Measurements from ENCODE around the gene LYL1. TPM values are rescaled to one million over a fixed set of nuclear protein-coding genes. Genes with fewer than 3 reads are reported as not detected.

Gene LYL1
- total RNA-seq, 2 experiments from 2014 or later, result 66.8 to 72.5 TPM

Other genes with a start within 250 kb of the LYL1 start
- 28.3 and 32.4 TPM in 2 replicates for gene DNASE2, start 221.4 kb downstream of the LYL1 start, total RNA-seq (2014; rRNA removed; shearing (Covaris generic))
- gene DNASE2, start 221.4 kb downstream of the LYL1 start, total RNA-seq (2022), result 32.8 and 33.7 TPM in 2 replicates
- 0.16 and 0.28 TPM in 2 replicates for gene KLF1, start 215.7 kb downstream of the LYL1 start, total RNA-seq (2014; rRNA removed; shearing (Covaris generic))
- not detected in 2 replicates for gene KLF1, start 215.7 kb downstream of the LYL1 start, total RNA-seq (2022)
- 31.5 and 40.7 TPM in 2 replicates for gene GCDH, start 211.7 kb downstream of the LYL1 start, total RNA-seq (2014; rRNA removed; shearing (Covaris generic))
- 43.8 and 48.7 TPM in 2 replicates for gene GCDH, start 211.7 kb downstream of the LYL1 start, total RNA-seq (2022)
- gene SYCE2, start 183.6 kb downstream of the LYL1 start, total RNA-seq (2014; rRNA removed; shearing (Covaris generic)), result 6.8 and 8.7 TPM in 2 replicates
- 13.8 and 14.5 TPM in 2 replicates for gene SYCE2, start 183.6 kb downstream of the LYL1 start, total RNA-seq (2022)
- 96.1 and 135 TPM in 2 replicates for gene FARSA, start 169.1 kb downstream of the LYL1 start, total RNA-seq (2014; rRNA removed; shearing (Covaris generic))
- 90.7 and 117 TPM in 2 replicates for gene FARSA, start 169.1 kb downstream of the LYL1 start, total RNA-seq (2022)
- 1,039 and 1,069 TPM in 2 replicates for gene CALR, start 164.2 kb downstream of the LYL1 start, total RNA-seq (2014; rRNA removed; shearing (Covaris generic))
- gene CALR, start 164.2 kb downstream of the LYL1 start, total RNA-seq (2022), result 398 and 581 TPM in 2 replicates
- gene RAD23A, start 157.0 kb downstream of the LYL1 start, total RNA-seq (2014; rRNA removed; shearing (Covaris generic)), result 237 and 243 TPM in 2 replicates
- gene RAD23A, start 157.0 kb downstream of the LYL1 start, total RNA-seq (2022), result 171 and 183 TPM in 2 replicates
- 29.5 and 43.0 TPM in 2 replicates for gene GADD45GIP1, start 145.6 kb downstream of the LYL1 start, total RNA-seq (2014; rRNA removed; shearing (Covaris generic))
- 24.7 and 32.4 TPM in 2 replicates for gene GADD45GIP1, start 145.6 kb downstream of the LYL1 start, total RNA-seq (2022)
- 0.06 and 0.18 TPM in 2 replicates for gene DAND5, start 133.3 kb downstream of the LYL1 start, total RNA-seq (2014; rRNA removed; shearing (Covaris generic))
- gene DAND5, start 133.3 kb downstream of the LYL1 start, total RNA-seq (2022), result 0.77 and 0.84 TPM in 2 replicates
- 0.03 and 0.16 TPM in 2 replicates for gene NFIX, start 107.4 kb downstream of the LYL1 start, total RNA-seq (2014; rRNA removed; shearing (Covaris generic))
- gene NFIX, start 107.4 kb downstream of the LYL1 start, total RNA-seq (2022), result 0.68 and 0.72 TPM in 2 replicates
- gene TRMT1, start 13.9 kb upstream of the LYL1 start, total RNA-seq (2014; rRNA removed; shearing (Covaris generic)), result 39.2 and 56.8 TPM in 2 replicates
- 38.2 and 50.4 TPM in 2 replicates for gene TRMT1, start 13.9 kb upstream of the LYL1 start, total RNA-seq (2022)
- 46.5 and 56.3 TPM in 2 replicates for gene NACC1, start 15.4 kb upstream of the LYL1 start, total RNA-seq (2014; rRNA removed; shearing (Covaris generic))
- gene NACC1, start 15.4 kb upstream of the LYL1 start, total RNA-seq (2022), result 40.4 and 52.9 TPM in 2 replicates
- 67.8 and 91.7 TPM in 2 replicates for gene STX10, start 47.5 kb upstream of the LYL1 start, total RNA-seq (2014; rRNA removed; shearing (Covaris generic))
- 41.6 and 45.4 TPM in 2 replicates for gene STX10, start 47.5 kb upstream of the LYL1 start, total RNA-seq (2022)
- gene IER2, start 47.6 kb upstream of the LYL1 start, total RNA-seq (2014; rRNA removed; shearing (Covaris generic)), result 61.6 and 64.3 TPM in 2 replicates
- gene IER2, start 47.6 kb upstream of the LYL1 start, total RNA-seq (2022), result 79.5 and 89.0 TPM in 2 replicates